ENCODE data around the gene NFKBIE. TPM values are rescaled to one million over a fixed set of nuclear protein-coding genes. Genes with fewer than 3 reads are reported as not detected.

NFKBIE gene
- total and polyA plus RNA-seq, 9 of the 15 experiments (the other 6 are each of a cell fraction or from before 2014, with no cell fraction given) = 2.1 to 16.4 (median 11.7) TPM

DNA sequence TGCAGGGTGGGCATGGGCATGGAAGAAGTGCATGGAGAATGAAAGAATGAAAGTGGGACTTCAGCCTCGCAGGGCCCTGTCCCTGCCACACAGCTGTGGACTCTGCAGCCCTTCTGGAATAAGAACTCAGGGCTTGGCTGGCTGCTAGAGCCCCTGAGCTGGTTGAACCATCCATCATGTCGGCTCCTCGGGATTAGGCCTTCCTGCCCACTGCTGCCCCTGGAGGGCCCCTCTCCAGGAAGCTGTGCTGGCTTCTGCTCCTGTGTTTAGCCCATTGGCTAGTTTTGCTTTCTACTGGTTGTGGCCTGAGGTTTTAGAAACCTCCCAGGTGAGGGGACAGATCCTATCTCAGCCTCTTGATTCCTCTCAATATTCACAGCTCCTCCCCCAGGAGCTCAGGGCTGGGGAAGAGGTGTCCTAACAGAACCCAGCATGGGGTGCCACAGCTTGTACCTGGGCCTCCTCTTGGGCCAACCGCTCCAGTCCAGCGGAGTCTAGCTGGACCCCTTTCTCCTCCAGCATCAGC is 39.9 kb upstream of the NFKBIE start:
- Histone ChIP-seq H4K20me1 (replicated peaks; ENCODE audit: control insufficient read depth, insufficient read depth, low read length) (no peaks in the 10 kb centered on the region; the same call in 1 of the 2 replicates), H3K4me3 (no peak overlapping the region), H3K4me1 (replicated peaks in 1 of 2; ENCODE audit: control insufficient read depth in 2 of 2, insufficient read depth in 2 of 2, low read length in 2 of 2) (peaks cover 2 to 17% of the 10 kb centered on the region in 2 experiments; a peak in 3 of 5 replicates), H3K9me1 (ENCODE audit: control insufficient read depth, insufficient read depth, low read length) (no peaks in the 10 kb centered on the region), H3K27ac (ENCODE audit: extremely low read depth, low read depth, low read length) (peak overlapping the region; percentile 62; the same call in 2 of the 3 replicates), H3K27me3 (ENCODE audit: control insufficient read depth in 2 of 2, insufficient read depth in 2 of 2, low read length in 2 of 2) (no peaks in the 10 kb centered on the region), H3K36me3 (ENCODE audit: control insufficient read depth, insufficient read depth, low read length) (peaks cover 93% of the 10 kb centered on the region), H3K79me2 (ENCODE audit: control insufficient read depth, insufficient read depth, low read length) (no peaks in the 10 kb centered on the region), H3K4me2 (ENCODE audit: insufficient read depth, low read length) (no peak overlapping the region), H2AFZ (ENCODE audit: low read depth, low read length) (no peak overlapping the region), H3K9me3 (replicated peaks; ENCODE audit: control insufficient read depth, insufficient read depth, low read depth, low read length) (no peaks in the 10 kb centered on the region), H3K9ac (ENCODE audit: insufficient read depth in 1 of 2, low read depth in 2 of 2, low read length in 2 of 2) (peak overlapping the region in 1 of 2 experiments; percentile 30; a peak in 2 of 4 replicates)
- DNase-seq (ENCODE audit: extremely low read depth in 1 of 4, low spot score in 3 of 4) (no peak), ATAC-seq (peak; percentile 3; the same call in 1 of the 3 replicates), FAIRE-seq (no peak)
- POLR2A ChIA-PET = interaction anchor here (0.5 to 11.9 kb wide), 12 partner anchors 8 to 536 kb away, joined by 3 to 116 read pairs (median 4); partner anchors contain the start of genes AARS2 and HSP90AB1
- in situ Hi-C loops (cut with MboI) = no loop called here
- no TSS peak for BruUV-seq (replicated peaks)
- 84% methylated on average over 5 of the region's 5 CpGs for WGBS (ENCODE audit: insufficient coverage, low coverage, missing lambda C conversion rate)
- intact Hi-C loops (cut with micrococcal nuclease) = no loop called here
- CTCF ChIA-PET (ENCODE audit: low intra/inter-chr PET ratio) = interaction anchor here (1.8 kb wide), 1 partner anchor 37 kb away, joined by 7 read pairs; no protein-coding TSS in a partner anchor
- TF ChIP-seq, protein P1, sequence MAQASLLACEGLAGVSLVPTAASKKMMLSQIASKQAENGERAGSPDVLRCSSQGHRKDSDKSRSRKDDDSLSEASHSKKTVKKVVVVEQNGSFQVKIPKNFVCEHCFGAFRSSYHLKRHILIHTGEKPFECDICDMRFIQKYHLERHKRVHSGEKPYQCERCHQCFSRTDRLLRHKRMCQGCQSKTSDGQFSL (CRISPR knock-in tag; IDR thresholded peaks at IDR 0.05) = no peak
- TF ChIP-seq, protein P1 (tag; IDR thresholded peaks at IDR 0.05) = no peak
- TF ChIP-seq TAF9B (IDR thresholded peaks at IDR 0.05; ENCODE audit: partially characterized antibody) = no peak
- TF ChIP-seq ETV6 (IDR thresholded peaks at IDR 0.05; ENCODE audit: borderline replicate concordance in 1 of 2, low read depth in 2 of 2, low read length in 1 of 2) = no peak
- no peak for TF ChIP-seq ETV6 (CRISPR knock-in tag; IDR thresholded peaks at IDR 0.05; ENCODE audit: borderline replicate concordance)
- peak; percentile 59 for TF ChIP-seq MEIS2 (IDR thresholded peaks at IDR 0.05; ENCODE audit: partially characterized antibody)
